Skeletal muscle cell (primary cell): Measurements from ENCODE around the gene AGBL4.

Source experiments
- DNase-seq: peaks from one replicate; pipeline ENCODE4 v3.0.0-alpha.2; 2010; ENCODE audit warnings: low read depth
- H3K4me3 ChIP-seq: 2 replicates; pipeline ENCODE4 v1.5.1; 2011; ENCODE audit warnings: low read depth, mild to moderate bottlenecking, control low read depth, low read length, moderate library complexity

The AGBL4 gene

GRCh38 chr1:48726557-48727215 is 1297.1 kb downstream of the AGBL4 start:
- no peak for DNase-seq
- no peak overlapping the region for H3K4me3 ChIP-seq

GRCh38 chr1:48726139-48726538 is 1297.6 kb downstream of the AGBL4 start:
- H3K4me3 ChIP-seq, result no peak overlapping the region
- DNase-seq, result no peak

GRCh38 chr1:48725341-48726046 is 1298.3 kb downstream of the AGBL4 start:
- no peak overlapping the region for H3K4me3 ChIP-seq
- DNase-seq, result no peak

- DNase-seq, result no peak
- H3K4me3 ChIP-seq, result no peak overlapping the region
Observed at GRCh38 chr1:48720929-48721328, 1302.8 kb downstream of the AGBL4 start.

GRCh38 chr1:48718705-48719104 is 1305.0 kb downstream of the AGBL4 start:
- no peak overlapping the region for H3K4me3 ChIP-seq
- DNase-seq, result no peak

- no peak overlapping the region for H3K4me3 ChIP-seq
- DNase-seq, result no peak
Observed at GRCh38 chr1:48718116-48718630, 1305.6 kb downstream of the AGBL4 start.

GRCh38 chr1:48717082-48717481 is 1306.7 kb downstream of the AGBL4 start:
- no peak for DNase-seq
- no peak overlapping the region for H3K4me3 ChIP-seq

- no peak for DNase-seq
- H3K4me3 ChIP-seq, result no peak overlapping the region
Observed at GRCh38 chr1:48715921-48716320, 1307.8 kb downstream of the AGBL4 start.

- no peak for DNase-seq
- H3K4me3 ChIP-seq, result no peak overlapping the region
Observed at GRCh38 chr1:48710915-48711314, 1312.8 kb downstream of the AGBL4 start.

- H3K4me3 ChIP-seq, result no peak overlapping the region
- no peak for DNase-seq
Observed at GRCh38 chr1:48710318-48710717, 1313.4 kb downstream of the AGBL4 start.

- DNase-seq, result no peak
- no peak overlapping the region for H3K4me3 ChIP-seq
Observed at GRCh38 chr1:48704736-48705135, 1319.0 kb downstream of the AGBL4 start.

- no peak overlapping the region for H3K4me3 ChIP-seq
- no peak for DNase-seq
Observed at GRCh38 chr1:48701445-48701844, 1322.3 kb downstream of the AGBL4 start.

GRCh38 chr1:48697066-48697707 is 1326.6 kb downstream of the AGBL4 start:
- DNase-seq, result no peak
- no peak overlapping the region for H3K4me3 ChIP-seq

- no peak for DNase-seq
Observed at GRCh38 chr1:48695161-48695560, 1328.6 kb downstream of the AGBL4 start.

GRCh38 chr1:48693674-48694320 is 1330.0 kb downstream of the AGBL4 start:
- no peak for DNase-seq

More at GRCh38 chr1:48695161-48695560, 1328.6 kb downstream of the AGBL4 start:
- H3K4me3 ChIP-seq, result no peak overlapping the region

GRCh38 chr1:48693180-48693579 is 1330.6 kb downstream of the AGBL4 start:
- DNase-seq, result no peak
- H3K4me3 ChIP-seq, result no peak overlapping the region

More at GRCh38 chr1:48693674-48694320, 1330.0 kb downstream of the AGBL4 start:
- H3K4me3 ChIP-seq, result no peak overlapping the region

GRCh38 chr1:48692235-48692634 is 1331.5 kb downstream of the AGBL4 start:
- no peak for DNase-seq

GRCh38 chr1:48691429-48692001 is 1332.2 kb downstream of the AGBL4 start:
- DNase-seq, result no peak

More at GRCh38 chr1:48692235-48692634, 1331.5 kb downstream of the AGBL4 start:
- no peak overlapping the region for H3K4me3 ChIP-seq

GRCh38 chr1:48688102-48688760 is 1335.5 kb downstream of the AGBL4 start:
- no peak for DNase-seq
- H3K4me3 ChIP-seq, result no peak overlapping the region

More at GRCh38 chr1:48691429-48692001, 1332.2 kb downstream of the AGBL4 start:
- H3K4me3 ChIP-seq, result no peak overlapping the region
